ENCODE data around the gene DMD.

Gene DMD

DNA sequence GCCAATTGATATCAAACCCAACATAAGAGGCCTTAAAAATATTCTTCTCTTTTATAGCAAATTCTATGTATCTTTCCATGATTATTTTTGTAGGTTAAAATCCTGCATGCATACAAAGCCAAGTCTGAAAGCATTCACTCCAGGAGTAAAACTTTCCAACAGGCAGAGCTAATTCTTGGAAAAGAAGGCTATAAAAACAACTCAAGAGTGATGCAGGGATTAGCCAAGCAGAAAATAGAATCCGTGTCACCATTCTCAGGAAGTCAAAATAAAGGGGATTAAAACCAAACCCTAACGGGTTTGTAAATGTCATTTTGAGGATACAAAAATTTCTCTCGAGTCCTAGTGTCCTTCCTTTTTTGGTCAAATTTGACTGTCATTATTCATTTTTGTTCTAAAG lies 412.4 kb downstream of the DMD start:
- no peak for DNase-seq (ENCODE audit: low spot score)

DNA sequence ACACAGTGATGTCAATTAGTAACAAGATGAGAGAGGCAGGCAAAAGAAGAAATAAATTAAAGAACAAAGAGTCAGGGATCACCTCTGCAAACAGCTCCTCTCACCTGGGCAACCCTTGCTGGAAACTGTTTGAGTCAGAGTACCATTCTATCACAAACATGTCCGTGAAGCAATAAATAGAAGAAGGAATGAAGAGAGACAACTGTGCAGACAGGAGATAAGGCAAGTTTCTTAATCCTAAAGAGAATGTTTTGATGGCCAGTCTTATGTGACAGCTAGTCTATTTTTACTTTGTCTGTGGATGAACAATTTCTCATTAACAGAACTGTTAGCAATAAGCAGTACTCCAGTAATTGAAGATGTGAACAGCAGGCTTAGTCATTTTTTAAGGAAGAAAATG lies 422.4 kb downstream of the DMD start:
- DNase-seq (ENCODE audit: low spot score): no peak
- in situ Hi-C loops (cut with MboI; ENCODE audit: low sequenced_read_pairs, unreplicated experiment): no loop called here
- TF ChIP-seq, protein P1, sequence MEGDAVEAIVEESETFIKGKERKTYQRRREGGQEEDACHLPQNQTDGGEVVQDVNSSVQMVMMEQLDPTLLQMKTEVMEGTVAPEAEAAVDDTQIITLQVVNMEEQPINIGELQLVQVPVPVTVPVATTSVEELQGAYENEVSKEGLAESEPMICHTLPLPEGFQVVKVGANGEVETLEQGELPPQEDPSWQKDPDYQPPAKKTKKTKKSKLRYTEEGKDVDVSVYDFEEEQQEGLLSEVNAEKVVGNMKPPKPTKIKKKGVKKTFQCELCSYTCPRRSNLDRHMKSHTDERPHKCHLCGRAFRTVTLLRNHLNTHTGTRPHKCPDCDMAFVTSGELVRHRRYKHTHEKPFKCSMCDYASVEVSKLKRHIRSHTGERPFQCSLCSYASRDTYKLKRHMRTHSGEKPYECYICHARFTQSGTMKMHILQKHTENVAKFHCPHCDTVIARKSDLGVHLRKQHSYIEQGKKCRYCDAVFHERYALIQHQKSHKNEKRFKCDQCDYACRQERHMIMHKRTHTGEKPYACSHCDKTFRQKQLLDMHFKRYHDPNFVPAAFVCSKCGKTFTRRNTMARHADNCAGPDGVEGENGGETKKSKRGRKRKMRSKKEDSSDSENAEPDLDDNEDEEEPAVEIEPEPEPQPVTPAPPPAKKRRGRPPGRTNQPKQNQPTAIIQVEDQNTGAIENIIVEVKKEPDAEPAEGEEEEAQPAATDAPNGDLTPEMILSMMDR (IDR thresholded peaks at IDR 0.05; ENCODE audit: borderline replicate concordance, control extremely low read depth, extremely low read depth, insufficient read depth, missing control alignments): no peak

More for the DNA sequence above, 412.4 kb downstream of the DMD start:
- TF ChIP-seq, protein P1 (IDR thresholded peaks at IDR 0.05; ENCODE audit: borderline replicate concordance, control extremely low read depth, extremely low read depth, insufficient read depth, missing control alignments): no peak
- in situ Hi-C loops (cut with MboI; ENCODE audit: low sequenced_read_pairs, unreplicated experiment): no loop called here

DNA sequence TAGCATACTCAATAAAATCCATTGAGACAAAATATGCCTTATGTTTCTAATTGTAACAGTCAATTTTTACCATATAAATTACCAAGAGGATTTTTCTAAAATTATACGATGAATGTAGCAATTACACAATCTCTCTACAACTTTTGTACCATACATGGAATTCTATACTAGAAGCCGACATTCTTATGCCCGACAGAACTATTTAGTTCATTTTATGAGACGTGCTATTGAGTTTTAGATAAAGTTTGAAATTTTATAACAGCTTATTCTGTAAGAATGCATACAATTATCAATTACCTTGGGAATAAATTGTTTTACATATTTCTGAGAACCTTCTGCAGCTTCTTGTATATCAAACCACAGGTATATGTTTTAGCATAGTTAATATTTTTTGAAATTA lies 431.2 kb downstream of the DMD start:
- no peak for DNase-seq (ENCODE audit: low spot score)
- in situ Hi-C loops (cut with MboI; ENCODE audit: low sequenced_read_pairs, unreplicated experiment): no loop called here
- TF ChIP-seq, protein P1 (IDR thresholded peaks at IDR 0.05; ENCODE audit: borderline replicate concordance, control extremely low read depth, extremely low read depth, insufficient read depth, missing control alignments): no peak

DNA sequence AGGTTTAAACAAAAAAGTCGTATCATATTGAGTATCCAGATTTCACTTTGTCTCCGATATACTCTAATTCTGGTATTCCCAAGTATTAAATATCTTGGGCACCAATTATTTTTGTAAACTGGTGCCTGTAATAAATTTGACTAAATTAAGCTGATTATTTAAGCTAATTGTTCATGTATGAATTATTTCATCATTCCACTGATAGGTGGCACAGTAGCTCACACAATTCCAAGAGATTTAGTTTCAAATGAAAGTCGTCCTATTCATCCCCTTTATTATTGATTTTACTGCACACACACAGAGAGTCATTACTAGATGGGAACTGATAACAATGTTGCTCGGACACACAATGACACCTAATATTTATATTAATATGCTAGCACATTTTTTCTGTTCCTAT lies 432.4 kb downstream of the DMD start:
- no peak for DNase-seq (ENCODE audit: low spot score)
- TF ChIP-seq, protein P1 (IDR thresholded peaks at IDR 0.05; ENCODE audit: borderline replicate concordance, control extremely low read depth, extremely low read depth, insufficient read depth, missing control alignments): no peak
- in situ Hi-C loops (cut with MboI; ENCODE audit: low sequenced_read_pairs, unreplicated experiment): no loop called here

DNA sequence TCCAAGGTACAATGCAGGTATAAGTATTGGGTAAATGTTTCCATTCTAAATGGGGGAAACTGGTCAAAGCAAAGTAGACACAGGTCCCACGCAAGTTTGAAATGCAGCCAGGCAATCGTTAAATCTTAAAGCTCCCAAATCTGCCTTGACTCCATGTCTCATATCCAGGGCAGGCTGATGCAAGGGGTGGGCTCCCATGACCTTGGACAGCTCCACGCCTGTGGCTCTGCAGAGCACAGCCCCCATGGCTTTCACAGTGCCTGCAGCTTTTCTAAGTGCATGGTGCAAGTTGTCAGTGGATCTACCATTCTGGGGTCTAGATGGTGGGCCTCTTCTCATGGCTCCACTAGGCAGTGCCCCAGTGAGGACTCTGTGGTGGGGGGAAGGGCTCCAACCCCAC lies 436.4 kb downstream of the DMD start:
- DNase-seq (ENCODE audit: low spot score): no peak
- TF ChIP-seq, protein P1 (IDR thresholded peaks at IDR 0.05; ENCODE audit: borderline replicate concordance, control extremely low read depth, extremely low read depth, insufficient read depth, missing control alignments): no peak
- in situ Hi-C loops (cut with MboI; ENCODE audit: low sequenced_read_pairs, unreplicated experiment): no loop called here

DNA sequence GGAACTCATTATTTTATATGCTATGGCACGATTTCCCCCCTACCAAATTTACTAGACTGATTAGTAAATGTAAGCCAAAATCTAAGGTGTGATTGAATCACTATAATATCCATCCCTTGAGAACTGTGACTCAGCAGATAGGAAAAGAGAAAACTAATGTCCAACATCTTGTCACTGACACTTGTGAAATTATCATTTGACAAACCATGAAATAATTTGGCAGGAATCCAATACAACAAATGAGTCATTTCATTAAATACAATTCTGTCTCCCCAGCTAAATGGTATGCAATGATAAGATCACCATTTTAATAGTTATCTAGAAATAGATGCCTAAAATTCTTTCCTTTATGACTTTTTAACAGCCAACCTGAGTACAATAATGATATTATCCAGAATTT lies 462.3 kb downstream of the DMD start:
- in situ Hi-C loops (cut with MboI; ENCODE audit: low sequenced_read_pairs, unreplicated experiment): no loop called here
- TF ChIP-seq, protein P1 (IDR thresholded peaks at IDR 0.05; ENCODE audit: borderline replicate concordance, control extremely low read depth, extremely low read depth, insufficient read depth, missing control alignments): no peak
- no peak for DNase-seq (ENCODE audit: low spot score)

DNA sequence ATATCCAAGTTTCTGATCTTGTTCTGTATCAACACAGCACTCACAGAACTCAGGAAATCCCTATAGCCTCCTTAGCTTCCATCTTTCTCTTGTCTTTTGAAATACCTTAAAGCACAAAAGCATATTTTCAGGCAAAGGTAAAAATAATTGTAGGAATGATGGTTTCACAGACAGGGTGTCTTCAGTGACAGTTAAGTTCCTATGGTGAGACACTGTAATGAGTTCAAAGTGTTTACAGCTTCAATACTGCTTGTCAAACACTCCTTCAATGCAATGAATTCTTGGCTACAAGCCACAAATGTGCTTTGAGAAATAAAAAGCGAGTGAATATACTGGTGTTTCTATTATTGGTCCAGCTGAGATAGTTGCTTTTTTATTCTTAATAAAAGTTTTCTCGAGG lies 466.0 kb downstream of the DMD start:
- TF ChIP-seq, protein P1 (IDR thresholded peaks at IDR 0.05; ENCODE audit: borderline replicate concordance, control extremely low read depth, extremely low read depth, insufficient read depth, missing control alignments): no peak
- in situ Hi-C loops (cut with MboI; ENCODE audit: low sequenced_read_pairs, unreplicated experiment): no loop called here
- no peak for DNase-seq (ENCODE audit: low spot score)

All from GM13976 (cell line).